HFF-Myc (cell line): ENCODE data around the gene LRIG3.

Source experiments
- DNase-seq: peaks from one replicate; pipeline ENCODE4 v3.0.0-alpha.2; 2011; ENCODE audit warnings: low read depth; ENCODE audit errors: extremely low read depth
- H3K4me3 ChIP-seq: replicated peaks from 2 replicates; pipeline ENCODE4 v1.5.1; 2011; ENCODE audit warnings: low read depth, mild to moderate bottlenecking, control low read depth, low read length
- TF ChIP-seq, protein P1 (sequence below): IDR thresholded peaks from 2 replicates; pipeline ENCODE4 v1.5.1; 2012; ENCODE audit warnings: mild to moderate bottlenecking, low read depth, low read length, control low read depth; ENCODE audit errors: missing control alignments

LRIG3 gene

DNA sequence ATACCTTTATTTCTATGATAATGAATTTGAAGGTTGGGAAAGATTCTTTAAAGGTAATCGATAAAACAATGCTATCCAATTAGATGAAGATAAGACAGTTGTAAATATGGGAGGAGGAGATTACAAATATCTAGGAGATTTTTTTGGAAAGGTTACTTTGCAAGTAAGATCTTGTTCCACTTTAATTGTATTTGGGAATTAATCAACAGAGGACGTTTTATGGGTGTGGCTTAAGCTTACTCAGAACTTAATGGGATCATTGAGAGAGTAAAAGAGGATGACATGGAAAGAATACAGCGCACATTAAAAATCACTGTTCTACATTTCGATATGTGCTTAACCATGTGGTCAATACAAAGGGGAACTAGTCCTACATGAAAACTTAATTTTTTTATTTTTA is 3.5 kb upstream of the LRIG3 start:
- DNase-seq = no peak
- TF ChIP-seq, protein P1, sequence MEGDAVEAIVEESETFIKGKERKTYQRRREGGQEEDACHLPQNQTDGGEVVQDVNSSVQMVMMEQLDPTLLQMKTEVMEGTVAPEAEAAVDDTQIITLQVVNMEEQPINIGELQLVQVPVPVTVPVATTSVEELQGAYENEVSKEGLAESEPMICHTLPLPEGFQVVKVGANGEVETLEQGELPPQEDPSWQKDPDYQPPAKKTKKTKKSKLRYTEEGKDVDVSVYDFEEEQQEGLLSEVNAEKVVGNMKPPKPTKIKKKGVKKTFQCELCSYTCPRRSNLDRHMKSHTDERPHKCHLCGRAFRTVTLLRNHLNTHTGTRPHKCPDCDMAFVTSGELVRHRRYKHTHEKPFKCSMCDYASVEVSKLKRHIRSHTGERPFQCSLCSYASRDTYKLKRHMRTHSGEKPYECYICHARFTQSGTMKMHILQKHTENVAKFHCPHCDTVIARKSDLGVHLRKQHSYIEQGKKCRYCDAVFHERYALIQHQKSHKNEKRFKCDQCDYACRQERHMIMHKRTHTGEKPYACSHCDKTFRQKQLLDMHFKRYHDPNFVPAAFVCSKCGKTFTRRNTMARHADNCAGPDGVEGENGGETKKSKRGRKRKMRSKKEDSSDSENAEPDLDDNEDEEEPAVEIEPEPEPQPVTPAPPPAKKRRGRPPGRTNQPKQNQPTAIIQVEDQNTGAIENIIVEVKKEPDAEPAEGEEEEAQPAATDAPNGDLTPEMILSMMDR = no peak

DNA sequence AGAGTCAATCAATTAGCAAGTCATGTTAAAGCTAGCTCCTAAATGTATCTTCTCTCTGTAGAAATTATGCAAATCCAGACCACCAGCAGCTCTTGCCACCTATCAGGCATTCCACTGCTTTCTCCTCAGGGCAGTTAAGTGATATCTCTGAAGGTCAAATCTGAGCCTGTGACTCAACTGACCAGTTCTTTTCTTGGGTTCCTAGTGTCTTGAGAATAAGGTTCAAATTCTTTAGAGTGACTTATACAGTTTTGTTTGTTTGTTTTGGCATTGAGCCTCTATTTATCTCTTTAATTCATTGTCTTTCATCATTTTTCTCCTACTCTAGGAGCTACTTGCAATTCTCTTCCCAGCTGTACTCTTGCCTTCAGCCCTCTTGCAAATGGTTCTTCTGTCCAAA is 2.5 kb upstream of the LRIG3 start:
- TF ChIP-seq, protein P1 = no peak
- H3K4me3 ChIP-seq = no peak overlapping the region
- no peak for DNase-seq

More for the DNA sequence above, 3.5 kb upstream of the LRIG3 start:
- H3K4me3 ChIP-seq = no peak overlapping the region

DNA sequence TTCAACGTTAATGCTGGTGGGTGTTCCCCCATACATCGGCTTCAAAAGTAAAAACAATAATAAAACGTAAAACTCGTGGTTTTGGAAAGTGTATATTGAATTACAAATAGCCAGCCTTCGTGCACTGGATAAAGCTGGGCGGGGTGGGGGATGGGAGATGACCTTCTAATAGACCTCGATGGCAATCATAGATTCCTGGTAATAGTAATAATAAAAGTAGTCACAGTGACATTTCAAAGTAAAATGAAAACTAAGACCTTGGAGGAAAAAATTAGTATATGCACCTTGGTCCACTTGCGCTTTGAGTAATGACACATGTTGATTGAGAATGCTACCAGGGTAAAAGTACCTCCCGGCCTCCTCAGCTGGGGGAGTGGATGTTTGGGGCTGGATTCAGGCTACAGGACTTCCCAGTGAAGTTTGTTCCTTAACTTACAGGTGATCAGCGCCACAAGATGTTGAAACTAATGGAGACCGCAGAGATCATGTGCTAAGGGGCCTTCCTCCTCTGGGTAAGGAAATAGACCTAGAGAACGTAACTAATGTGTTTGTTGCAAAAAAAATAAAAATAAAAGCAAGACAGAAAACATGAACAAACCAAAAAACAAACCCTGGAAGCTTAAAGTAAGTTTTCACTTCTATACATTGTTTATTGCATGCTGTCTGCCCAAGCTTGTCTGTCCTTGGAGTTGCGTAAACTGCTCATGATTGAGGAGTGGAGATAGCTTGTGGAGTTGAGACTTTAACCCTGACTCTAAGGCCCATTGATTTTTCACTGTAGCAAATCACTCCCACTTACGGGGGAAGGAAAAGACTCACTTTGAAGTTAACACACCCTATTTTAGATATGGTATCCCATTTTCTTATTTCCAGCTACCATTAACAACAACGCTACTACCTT is 907 bp upstream of the LRIG3 start:
- TF ChIP-seq, protein P1 = no peak
- peak overlapping the region; percentile 74 for H3K4me3 ChIP-seq
- DNase-seq = no peak

DNA sequence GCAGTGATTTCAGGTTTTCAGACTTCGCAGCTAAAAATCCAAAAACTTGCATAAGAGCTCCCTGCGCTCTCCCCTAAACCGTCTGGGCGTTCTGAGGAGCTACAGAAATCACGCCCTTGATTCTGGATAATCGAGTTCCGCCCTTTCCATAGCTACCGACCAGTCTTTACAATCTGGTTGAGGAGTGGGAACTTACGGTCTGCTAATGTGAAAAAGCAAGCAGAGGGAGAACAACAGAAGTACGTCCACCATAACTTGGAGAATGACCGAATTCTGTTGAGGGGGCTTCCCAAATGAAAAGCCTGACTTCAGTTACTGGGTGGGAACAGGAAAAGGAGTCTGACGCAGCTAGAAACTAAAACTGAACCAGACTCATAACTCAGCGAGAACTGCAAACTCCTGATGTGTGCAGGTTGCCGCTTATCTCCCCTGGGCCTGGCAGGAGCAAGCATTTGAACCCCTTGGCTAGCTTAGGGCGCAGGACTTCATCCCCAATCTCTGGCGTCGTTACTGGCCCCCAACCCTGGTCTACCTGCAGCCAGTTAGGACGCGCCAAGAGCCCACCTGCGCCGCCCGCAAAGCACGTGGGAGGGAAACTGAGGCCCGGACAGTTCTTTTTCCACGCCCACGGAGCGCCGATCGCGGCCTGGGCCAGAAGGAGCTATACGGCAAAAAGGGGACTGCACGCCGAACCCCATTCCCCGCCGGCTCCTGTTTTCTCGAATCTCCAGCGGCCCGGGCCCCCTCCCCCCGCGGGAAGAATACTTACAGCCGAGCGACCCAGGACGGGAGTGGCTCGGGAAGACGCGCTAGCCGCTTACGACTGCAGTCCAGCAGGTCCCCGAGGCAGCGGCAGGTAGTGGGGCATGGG is 838 bp downstream of the LRIG3 start:
- DNase-seq = no peak
- TF ChIP-seq, protein P1 = no peak
- peak overlapping the region; percentile 74 for H3K4me3 ChIP-seq

DNA sequence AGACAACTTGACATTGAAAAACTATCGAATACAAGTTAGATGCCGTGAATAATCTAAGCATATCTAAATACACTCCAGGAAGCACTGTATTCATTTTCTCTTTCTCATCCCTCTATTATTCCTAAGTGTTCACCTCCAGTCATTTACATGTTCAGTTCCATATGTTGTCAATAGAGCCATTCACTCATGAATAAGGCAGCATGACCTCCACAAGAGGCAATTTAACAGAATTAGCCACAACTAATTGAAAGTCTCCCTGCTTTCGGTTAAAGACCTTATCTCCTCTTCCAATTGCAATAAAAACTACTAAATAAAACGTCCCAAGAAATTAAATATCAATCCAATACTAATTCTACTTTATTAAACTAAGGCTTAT is 1.8 kb downstream of the LRIG3 start:
- DNase-seq = no peak
- peak overlapping the region; percentile 74 for H3K4me3 ChIP-seq
- TF ChIP-seq, protein P1 = no peak

DNA sequence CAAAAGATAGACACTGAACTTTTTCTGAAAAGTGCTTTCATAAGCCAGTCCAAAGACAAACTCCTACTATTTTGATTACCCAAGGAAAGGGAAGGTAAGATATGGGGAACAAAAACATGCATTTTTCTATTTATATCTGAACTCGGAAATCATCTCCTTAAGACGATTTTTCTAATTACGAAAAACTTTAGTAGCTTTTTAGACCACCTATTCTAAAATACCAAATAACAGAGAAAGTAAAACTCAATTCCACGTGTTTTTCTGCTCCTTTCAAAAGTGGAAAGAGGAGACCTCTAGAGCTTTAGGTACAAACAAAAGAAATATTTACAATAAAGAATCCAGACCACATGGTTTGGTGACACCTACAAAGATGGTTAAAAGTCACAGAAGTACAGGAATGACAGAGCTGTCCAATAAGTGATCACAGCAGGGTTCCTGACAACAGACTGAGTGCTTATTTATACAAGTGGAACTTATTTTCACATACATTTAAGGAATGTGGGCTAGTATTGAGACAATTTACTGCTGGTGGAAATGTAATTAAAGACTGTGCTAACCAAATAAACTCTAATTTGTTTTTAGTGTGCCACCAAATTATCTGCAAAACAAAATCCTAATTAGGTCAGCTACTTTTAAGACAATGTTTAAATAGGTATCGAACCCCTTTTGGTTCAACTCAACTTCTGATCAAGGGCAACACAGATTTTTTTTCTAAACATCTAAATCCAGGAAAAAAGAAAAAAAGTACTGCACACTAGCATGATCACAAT is 2.4 kb downstream of the LRIG3 start:
- no peak for DNase-seq
- peak overlapping the region; percentile 74 for H3K4me3 ChIP-seq

More for the DNA sequence above, 2.4 kb downstream of the LRIG3 start:
- TF ChIP-seq, protein P1 = no peak
